H9 (cell line): ENCODE measurements around the gene PPHLN1. TPM values are rescaled to one million over a fixed set of nuclear protein-coding genes. Genes with fewer than 3 reads are reported as not detected.

Experiments
- DNase-seq: peaks from one replicate; pipeline ENCODE4 v3.0.0-alpha.2; 2017
- H2AFZ ChIP-seq: one replicate; pipeline ENCODE4 v1.6.1; 2013; ENCODE audit warnings: mild to moderate bottlenecking, low read length, control low read depth, moderate library complexity
- H2AK5ac ChIP-seq: 2 replicates; pipeline ENCODE4 v1.6.1; 2013; ENCODE audit warnings: low read length, control low read depth, mixed read lengths; ENCODE audit not compliant: insufficient read length
- H2BK120ac ChIP-seq: one replicate; pipeline ENCODE4 v1.6.1; 2013; ENCODE audit warnings: low read depth, mild to moderate bottlenecking, low read length, control low read depth, inconsistent platforms; ENCODE audit not compliant: poor library complexity, severe bottlenecking
- H2BK12ac ChIP-seq: 2 replicates; pipeline ENCODE4 v1.6.1; 2013; ENCODE audit warnings: low read length, control low read depth, mixed read lengths, low read depth; ENCODE audit not compliant: insufficient read length
- H2BK15ac ChIP-seq: 2 replicates; pipeline ENCODE4 v1.6.1; 2013; ENCODE audit warnings: low read depth, low read length, control low read depth
- H2BK20ac ChIP-seq: one replicate; pipeline ENCODE4 v1.6.1; 2013; ENCODE audit warnings: low read depth, mild to moderate bottlenecking, low read length, control low read depth, inconsistent platforms; ENCODE audit not compliant: poor library complexity, severe bottlenecking
- H2BK5ac ChIP-seq: 2 replicates; pipeline ENCODE4 v1.6.1; 2013; ENCODE audit warnings: low read length, control low read depth, mixed read lengths; ENCODE audit not compliant: insufficient read length
- H3K14ac ChIP-seq: 2 replicates; pipeline ENCODE4 v1.6.1; 2013; ENCODE audit warnings: low read length, control low read depth; ENCODE audit not compliant: insufficient read depth
- H3K18ac ChIP-seq: 2 replicates; pipeline ENCODE4 v1.6.1; 2013; ENCODE audit warnings: low read depth, mild to moderate bottlenecking, mixed read lengths, low read length, control low read depth; ENCODE audit not compliant: insufficient read length
- H3K23ac ChIP-seq: 2 replicates; pipeline ENCODE4 v1.6.1; 2013; ENCODE audit warnings: low read length, control low read depth, mixed read lengths, low read depth; ENCODE audit not compliant: insufficient read length
- H3K23me2 ChIP-seq: 2 replicates; pipeline ENCODE4 v1.6.1; 2013; ENCODE audit warnings: low read depth, mild to moderate bottlenecking, mixed read lengths, low read length, control low read depth; ENCODE audit not compliant: insufficient read length, poor library complexity, severe bottlenecking
- H3K27ac ChIP-seq: 2 replicates; pipeline ENCODE4 v1.5.1; 2013; ENCODE audit warnings: low read length, control low read depth, mixed read lengths, low read depth; ENCODE audit not compliant: insufficient read length
- H3K27me3 ChIP-seq: 2 replicates; pipeline ENCODE4 v1.6.1; 2013; ENCODE audit warnings: low read length, control low read depth, inconsistent platforms; ENCODE audit not compliant: insufficient read depth
- H3K4ac ChIP-seq: 2 replicates; pipeline ENCODE4 v1.6.1; 2013; ENCODE audit warnings: low read depth, mild to moderate bottlenecking, control low read depth, inconsistent platforms, low read length, moderate library complexity
- H3K4me1 ChIP-seq: 2 replicates; pipeline ENCODE4 v1.6.1; 2013; ENCODE audit warnings: low read length, control low read depth, inconsistent platforms; ENCODE audit not compliant: insufficient read depth
- H3K4me2 ChIP-seq: 2 replicates; pipeline ENCODE4 v1.6.1; 2013; ENCODE audit warnings: low read length, control low read depth, mixed read lengths; ENCODE audit not compliant: insufficient read length, insufficient read depth
- H3K56ac ChIP-seq: 2 replicates; pipeline ENCODE4 v1.6.1; 2013; ENCODE audit warnings: low read depth, mild to moderate bottlenecking, mixed read lengths, low read length, control low read depth; ENCODE audit not compliant: insufficient read length
- H3K79me1 ChIP-seq: 2 replicates; pipeline ENCODE4 v1.6.1; 2013; ENCODE audit warnings: low read depth, mild to moderate bottlenecking, moderate library complexity, low read length, control low read depth, inconsistent platforms; ENCODE audit not compliant: insufficient read depth, poor library complexity, severe bottlenecking
- H3K79me2 ChIP-seq: 2 replicates; pipeline ENCODE4 v1.6.1; 2013; ENCODE audit warnings: low read length, control low read depth, inconsistent platforms; ENCODE audit not compliant: insufficient read depth
- H3K9ac ChIP-seq: 2 replicates; pipeline ENCODE4 v1.6.1; 2013; ENCODE audit warnings: low read length, control low read depth, mixed read lengths; ENCODE audit not compliant: insufficient read length; ENCODE audit errors: extremely low read depth
- H3K9me3 ChIP-seq: one replicate; pipeline ENCODE4 v1.6.1; 2013; ENCODE audit warnings: low read depth, low read length, inconsistent platforms; ENCODE audit not compliant: control insufficient read depth
- H3T11ph ChIP-seq: one replicate; pipeline ENCODE4 v1.6.1; 2013; ENCODE audit warnings: mild to moderate bottlenecking, low read length, control low read depth, inconsistent platforms
- H4K20me1 ChIP-seq: one replicate; pipeline ENCODE4 v1.6.1; 2013; ENCODE audit not compliant: control insufficient read depth, insufficient read length, insufficient read depth
- H4K5ac ChIP-seq: 2 replicates; pipeline ENCODE4 v1.6.1; 2013; ENCODE audit warnings: low read depth, mild to moderate bottlenecking, mixed read lengths, low read length, control low read depth; ENCODE audit not compliant: insufficient read length
- H4K8ac ChIP-seq: replicated peaks from 2 replicates; pipeline ENCODE4 v1.6.1; 2013; ENCODE audit warnings: low read length, control low read depth, mixed read lengths, low read depth; ENCODE audit not compliant: insufficient read length
- H4K91ac ChIP-seq: 2 replicates; pipeline ENCODE4 v1.6.1; 2013; ENCODE audit warnings: low read depth, mild to moderate bottlenecking, moderate library complexity, mixed read lengths, low read length, control low read depth; ENCODE audit not compliant: insufficient read length
- H3K27ac Mint-ChIP-seq, 3 experiments: 2 replicates in 2 of 3; 3 replicates in 1 of 3; pipeline ENCODE4 v1.8.0; 2020 to 2021; ENCODE audit warnings: mixed read lengths in 3 of 3, mild to moderate bottlenecking in 1 of 3, moderate library complexity in 1 of 3
- H3K27me3 Mint-ChIP-seq: 2 replicates; pipeline ENCODE4 v1.8.0; 2021; ENCODE audit warnings: low read depth, mild to moderate bottlenecking, moderate library complexity, mixed read lengths
- H3K36me3 Mint-ChIP-seq, 3 experiments: 2 replicates in 2 of 3; 3 replicates in 1 of 3; pipeline ENCODE4 v1.8.0; 2020 to 2021; ENCODE audit warnings: low read depth in 3 of 3, mixed read lengths in 3 of 3; ENCODE audit not compliant: insufficient read depth in 1 of 3
- H3K4me1 Mint-ChIP-seq, 2 experiments: 2 replicates each; pipeline ENCODE4 v1.8.0; 2020; ENCODE audit warnings: mixed read lengths in 2 of 2
- H3K4me3 Mint-ChIP-seq, 2 experiments: 2 replicates in 1 of 2; 3 replicates in 1 of 2; pipeline ENCODE4 v1.8.0; 2020 to 2021; ENCODE audit warnings: mild to moderate bottlenecking in 2 of 2, mixed read lengths in 2 of 2, moderate library complexity in 1 of 2
- H3K9me3 Mint-ChIP-seq, 2 experiments: 2 replicates in 1 of 2; 3 replicates in 1 of 2; pipeline ENCODE4 v1.8.0; 2020; ENCODE audit warnings: mild to moderate bottlenecking in 2 of 2, mixed read lengths in 2 of 2, moderate library complexity in 1 of 2
- CTCF ChIP-seq: fragments of 200-600 bp; sonication (generic); conservative IDR thresholded peaks from 3 replicates; pipeline ENCODE4 v1.8.0; 2021; ENCODE audit warnings: antibody characterized with exemption, mild to moderate bottlenecking
- WGBS: extraction: QIAGEN DNeasy Blood & Tissue Kit; methylation state at CpG from one replicate; pipeline ENCODE4 v1.1.7; 2013; ENCODE audit warnings: missing lambda C conversion rate, low lambda C conversion rate, mixed read lengths; ENCODE audit not compliant: insufficient read length; ENCODE audit errors: extremely low coverage; 5-methylcytosine and 5-hydroxymethylcytosine counted together
- total RNA-seq: library from RNA; stranded (reverse); gene quantifications from 2 replicates; pipeline ENCODE4 v1.2.1, GENCODE V29; 2021

Gene PPHLN1
- total RNA-seq, 1 experiment from 2014 or later = 66.2 TPM

- Histone ChIP-seq H4K8ac (no peak overlapping the region), H3K23ac (no peak overlapping the region), H2BK120ac (no peak overlapping the region), H3K9ac (no peak overlapping the region), H3K18ac (no peak overlapping the region), H3T11ph (no peak overlapping the region), H3K9me3 (no peaks in the 10 kb centered on the region), H2AFZ (no peak overlapping the region), H3K79me2 (peaks cover 2% of the 10 kb centered on the region; the same call in 1 of the 2 replicates), H3K4me1 (no peaks in the 10 kb centered on the region), H3K56ac (no peak overlapping the region), H2BK5ac (no peak overlapping the region), H3K4me2 (no peak overlapping the region), H4K5ac (no peak overlapping the region), H3K27ac (no peak overlapping the region), H3K4ac (no peak overlapping the region), H2BK20ac (no peak overlapping the region), H3K27me3 (no peaks in the 10 kb centered on the region), H3K23me2 (no peaks in the 10 kb centered on the region), H4K91ac (no peak overlapping the region), H2BK12ac (no peak overlapping the region), H4K20me1 (no peaks in the 10 kb centered on the region), H3K79me1 (no peaks in the 10 kb centered on the region), H2AK5ac (no peak overlapping the region), H3K14ac (no peak overlapping the region), H2BK15ac (no peak overlapping the region)
- Mint-ChIP-seq H3K4me3 (no peak overlapping the region), H3K27ac (0 out of 7 replicates have a peak overlapping the region, but pooled peaks of 1 of the 3 experiments have one; percentile 13), H3K4me1 (peaks cover 11 to 12% of the 10 kb centered on the region in 2 experiments), H3K9me3 (no peaks in the 10 kb centered on the region), H3K27me3 (no peaks in the 10 kb centered on the region), H3K36me3 (peaks cover 7 to 19% (median 7%) of the 10 kb centered on the region in 3 experiments; a peak in 6 of 7 replicates)
- no CpG with 5 or more reads among the region's 6 CpGs for WGBS
- TF ChIP-seq CTCF = no peak
- no peak for DNase-seq
Observed at GRCh38 chr12:42360747-42361403, 34.9 kb downstream of the PPHLN1 start.
